IMR-90 (cell line): ENCODE results near the gene MLX.

Experiments
- BHLHE40 ChIP-seq: fragments of 150-350 bp; IDR thresholded peaks from 2 replicates; pipeline ENCODE4 v1.6.1; 2016; ENCODE audit warnings: mild to moderate bottlenecking, low read depth, low read length
- CEBPB ChIP-seq: IDR thresholded peaks from 2 replicates; pipeline ENCODE4 v1.6.1; 2012; ENCODE audit warnings: low read depth, low read length, improper control_type of control experiment
- CHD1 ChIP-seq: IDR thresholded peaks from 2 replicates; pipeline ENCODE4 v1.6.1; 2012; ENCODE audit warnings: low read depth, low read length, improper control_type of control experiment
- MAZ ChIP-seq: IDR thresholded peaks from 2 replicates; pipeline ENCODE4 v1.6.1; 2012; ENCODE audit warnings: low read depth, mild to moderate bottlenecking, low read length, improper control_type of control experiment, moderate library complexity, borderline replicate concordance
- MXI1 ChIP-seq: IDR thresholded peaks from 2 replicates; pipeline ENCODE4 v1.6.1; 2012; ENCODE audit warnings: low read depth, mild to moderate bottlenecking, low read length, moderate library complexity, borderline replicate concordance
- POLR2A ChIP-seq: IDR thresholded peaks from 2 replicates; pipeline ENCODE4 v1.6.1; 2012; ENCODE audit warnings: mild to moderate bottlenecking, low read depth, low read length
- RAD21 ChIP-seq: IDR thresholded peaks from 2 replicates; pipeline ENCODE4 v1.6.1; 2012; ENCODE audit warnings: low read length, improper control_type of control experiment
- RCOR1 ChIP-seq: IDR thresholded peaks from 2 replicates; pipeline ENCODE4 v1.6.1; 2012; ENCODE audit warnings: mild to moderate bottlenecking, low read length, improper control_type of control experiment; ENCODE audit not compliant: insufficient replicate concordance
- RFX5 ChIP-seq: IDR thresholded peaks from 2 replicates; pipeline ENCODE4 v1.8.0; 2012; ENCODE audit warnings: low read depth, mild to moderate bottlenecking, low read length, moderate library complexity
- SMC3 ChIP-seq: fragments of 150-350 bp; IDR thresholded peaks from 2 replicates; pipeline ENCODE4 v1.6.1; 2016; ENCODE audit warnings: low read depth, mild to moderate bottlenecking, antibody characterized with exemption, low read length, moderate library complexity
- USF2 ChIP-seq: fragments of 150-350 bp; IDR thresholded peaks from 2 replicates; pipeline ENCODE4 v1.6.1; 2017; ENCODE audit warnings: mild to moderate bottlenecking, antibody characterized with exemption, low read length, low read depth
- TF ChIP-seq, protein P1 (sequence below): conservative IDR thresholded peaks from 2 replicates; pipeline ENCODE4 v1.5.1; 2012; ENCODE audit warnings: mild to moderate bottlenecking, low read depth, low read length, improper control_type of control experiment

DNA sequence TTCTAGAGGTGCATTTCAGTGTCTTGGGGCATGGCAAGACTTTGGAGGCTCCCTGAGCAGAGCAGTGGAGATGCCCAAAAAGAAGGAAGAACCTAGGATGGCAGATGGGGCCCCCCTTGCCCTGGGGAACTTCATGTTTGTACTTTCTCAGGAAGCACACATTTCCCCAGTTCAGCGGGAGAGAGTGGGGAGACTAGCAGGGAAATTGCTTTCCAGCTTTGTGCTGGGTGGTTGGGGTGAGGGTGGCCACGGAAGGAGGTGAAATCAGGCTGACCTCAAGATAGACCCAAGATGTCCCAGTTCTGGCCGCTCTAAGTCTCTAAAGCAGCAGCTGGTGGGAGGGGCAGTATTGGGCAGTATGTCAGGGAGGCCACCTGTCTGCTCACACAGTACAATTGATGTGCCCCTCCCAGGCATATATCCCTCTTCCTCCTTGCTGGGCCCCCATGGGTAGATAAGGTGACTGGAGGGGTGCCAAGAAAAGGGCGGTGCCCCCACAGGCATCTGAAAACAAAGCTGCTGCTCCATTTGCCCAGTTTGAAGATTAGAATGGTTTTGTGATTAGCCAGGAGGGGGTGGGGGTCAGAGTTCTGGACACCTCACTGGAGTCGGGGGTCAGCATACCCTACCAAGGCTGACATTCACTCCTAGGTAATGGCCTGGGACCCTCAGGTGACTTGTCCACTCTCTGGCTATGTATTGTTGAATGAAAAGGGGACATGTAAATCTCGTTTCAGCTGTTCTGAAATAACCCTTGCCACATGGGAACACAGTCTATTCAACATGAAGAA is 48.0 kb upstream of the MLX start:
- TF ChIP-seq, protein P1, sequence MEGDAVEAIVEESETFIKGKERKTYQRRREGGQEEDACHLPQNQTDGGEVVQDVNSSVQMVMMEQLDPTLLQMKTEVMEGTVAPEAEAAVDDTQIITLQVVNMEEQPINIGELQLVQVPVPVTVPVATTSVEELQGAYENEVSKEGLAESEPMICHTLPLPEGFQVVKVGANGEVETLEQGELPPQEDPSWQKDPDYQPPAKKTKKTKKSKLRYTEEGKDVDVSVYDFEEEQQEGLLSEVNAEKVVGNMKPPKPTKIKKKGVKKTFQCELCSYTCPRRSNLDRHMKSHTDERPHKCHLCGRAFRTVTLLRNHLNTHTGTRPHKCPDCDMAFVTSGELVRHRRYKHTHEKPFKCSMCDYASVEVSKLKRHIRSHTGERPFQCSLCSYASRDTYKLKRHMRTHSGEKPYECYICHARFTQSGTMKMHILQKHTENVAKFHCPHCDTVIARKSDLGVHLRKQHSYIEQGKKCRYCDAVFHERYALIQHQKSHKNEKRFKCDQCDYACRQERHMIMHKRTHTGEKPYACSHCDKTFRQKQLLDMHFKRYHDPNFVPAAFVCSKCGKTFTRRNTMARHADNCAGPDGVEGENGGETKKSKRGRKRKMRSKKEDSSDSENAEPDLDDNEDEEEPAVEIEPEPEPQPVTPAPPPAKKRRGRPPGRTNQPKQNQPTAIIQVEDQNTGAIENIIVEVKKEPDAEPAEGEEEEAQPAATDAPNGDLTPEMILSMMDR = no peak
- TF ChIP-seq POLR2A (no peak), USF2 (no peak), SMC3 (no peak), CHD1 (no peak), RFX5 (no peak), CEBPB (no peak), RAD21 (no peak), BHLHE40 (no peak), RCOR1 (no peak), MAZ (no peak), MXI1 (no peak)
